CD4-positive, alpha-beta T cell treated with Interferon alpha-2 for 1 hour (primary cell): ENCODE data around the gene PDZK1IP1.

ENCODE experiments used
- DNase-seq, 2 donors: peaks; one replicate each; pipeline ENCODE4 v3.0.0-alpha.2; 2020 to 2022

PDZK1IP1 gene

GRCh38 chr1:47189844-47190508, at the start of gene PDZK1IP1:
TSS of gene PDZK1IP1 (minus strand) at chr1:47190036. CDS start at chr1:47189932, 104 bp downstream.
- no peak for DNase-seq

- DNase-seq, result peak in 1 of 2 donors; percentile 8
These were observed 49.2 kb upstream of the PDZK1IP1 start for GRCh38 chr1:47238935-47239592.

GRCh38 chr1:47235806-47236205, 46.0 kb upstream of the PDZK1IP1 start:
- no peak for DNase-seq

GRCh38 chr1:47235241-47235681, 45.4 kb upstream of the PDZK1IP1 start:
- DNase-seq, result no peak

- no peak for DNase-seq
These were observed 43.4 kb upstream of the PDZK1IP1 start for GRCh38 chr1:47233186-47233585.

GRCh38 chr1:47232187-47232874, 42.5 kb upstream of the PDZK1IP1 start, which contains the start of gene TAL1:
TSS of gene TAL1 (minus strand) at chr1:47232225. CDS start at chr1:47225888, 6,337 bp downstream.
- no peak for DNase-seq

GRCh38 chr1:47231301-47232186, 41.7 kb upstream of the PDZK1IP1 start:
- DNase-seq, result peak; percentile 30 to 38

- DNase-seq, result peak in 1 of 2 donors; percentile 7
These were observed 41.0 kb upstream of the PDZK1IP1 start for GRCh38 chr1:47230692-47231300.

GRCh38 chr1:47229886-47230691, 40.3 kb upstream of the PDZK1IP1 start:
- no peak for DNase-seq

- peak in 1 of 2 donors; percentile 4 for DNase-seq
These were observed 39.4 kb upstream of the PDZK1IP1 start for GRCh38 chr1:47229031-47229885.

- no peak for DNase-seq
These were observed 38.8 kb upstream of the PDZK1IP1 start for GRCh38 chr1:47228644-47229030.

GRCh38 chr1:47227341-47228232, 37.8 kb upstream of the PDZK1IP1 start:
- no peak for DNase-seq

GRCh38 chr1:47226839-47227215, 37.0 kb upstream of the PDZK1IP1 start:
- DNase-seq, result no peak

- DNase-seq, result no peak
These were observed 36.4 kb upstream of the PDZK1IP1 start for GRCh38 chr1:47226121-47226838.

- no peak for DNase-seq
These were observed 35.7 kb upstream of the PDZK1IP1 start for GRCh38 chr1:47225430-47226100.

GRCh38 chr1:47224676-47225399, 35.0 kb upstream of the PDZK1IP1 start:
- DNase-seq, result no peak
